Medulla oblongata (tissue), 1 donor: ENCODE results near the gene PCBP3.

ENCODE experiments used
- DNase-seq: peaks from one replicate; pipeline ENCODE4 v3.0.0-alpha.2; 2015; ENCODE audit errors: extremely low spot score

The PCBP3 gene

DNA sequence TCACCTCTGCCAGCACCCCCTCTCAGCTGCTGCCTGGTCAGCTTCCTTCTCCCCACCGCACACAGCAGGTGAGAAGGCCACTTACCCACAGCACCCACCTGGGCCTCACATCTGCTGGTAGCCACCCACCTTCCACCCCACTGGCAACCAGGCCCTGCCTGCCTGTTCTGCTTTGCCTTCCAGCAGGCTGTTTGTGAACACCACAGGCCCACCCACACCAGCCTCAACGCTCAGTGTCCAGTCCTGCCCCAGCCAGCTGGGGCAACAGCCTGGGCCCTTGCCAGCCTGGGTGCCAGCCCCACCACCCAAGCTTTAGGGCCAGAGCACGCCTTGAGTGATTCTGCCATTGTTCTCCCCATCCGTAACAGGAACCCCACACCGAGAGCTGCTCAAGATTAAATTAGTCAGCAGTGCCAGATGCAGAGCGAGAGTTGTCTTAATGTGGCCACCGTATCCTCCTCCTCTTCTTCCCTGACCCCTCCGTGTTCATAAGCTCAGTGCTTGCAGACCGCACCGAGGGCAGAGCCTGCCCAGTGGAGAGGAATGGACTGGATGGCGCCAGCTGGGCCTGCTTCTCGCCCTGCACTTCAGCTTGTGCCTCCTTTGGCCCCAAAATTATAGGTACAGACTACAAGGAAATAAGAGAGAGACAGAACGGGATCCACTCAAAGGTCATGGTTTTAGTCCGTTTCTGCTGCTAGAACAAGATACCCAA, 217.8 kb downstream of the PCBP3 start:
- DNase-seq = no peak

- DNase-seq = no peak
Observed at GRCh38 chr21:45862543-45863207, 219.2 kb downstream of the PCBP3 start.

- DNase-seq = no peak
Observed at GRCh38 chr21:45863267-45863666, 219.7 kb downstream of the PCBP3 start.

GRCh38 chr21:45863751-45864150, 220.2 kb downstream of the PCBP3 start:
- DNase-seq = no peak

DNA sequence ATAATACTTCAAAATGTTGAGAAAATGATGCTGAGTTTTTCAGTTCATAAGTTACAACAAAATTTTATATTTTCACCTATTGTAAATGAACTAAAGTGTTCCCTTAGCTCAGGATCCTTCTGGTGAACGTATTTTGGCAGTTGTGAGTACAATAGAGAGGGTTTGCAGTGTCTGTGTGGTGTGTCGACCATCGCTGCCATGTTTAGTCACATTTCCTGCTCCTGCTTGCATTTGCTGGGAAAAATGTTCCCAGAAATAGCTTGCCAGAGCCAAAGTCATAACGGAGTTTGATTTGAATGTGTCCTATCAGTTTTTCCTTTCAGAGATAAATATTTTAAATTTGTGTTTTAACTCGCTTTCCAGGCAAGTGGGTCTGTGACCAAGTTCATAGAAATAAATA, 220.9 kb downstream of the PCBP3 start:
- DNase-seq = no peak

DNA sequence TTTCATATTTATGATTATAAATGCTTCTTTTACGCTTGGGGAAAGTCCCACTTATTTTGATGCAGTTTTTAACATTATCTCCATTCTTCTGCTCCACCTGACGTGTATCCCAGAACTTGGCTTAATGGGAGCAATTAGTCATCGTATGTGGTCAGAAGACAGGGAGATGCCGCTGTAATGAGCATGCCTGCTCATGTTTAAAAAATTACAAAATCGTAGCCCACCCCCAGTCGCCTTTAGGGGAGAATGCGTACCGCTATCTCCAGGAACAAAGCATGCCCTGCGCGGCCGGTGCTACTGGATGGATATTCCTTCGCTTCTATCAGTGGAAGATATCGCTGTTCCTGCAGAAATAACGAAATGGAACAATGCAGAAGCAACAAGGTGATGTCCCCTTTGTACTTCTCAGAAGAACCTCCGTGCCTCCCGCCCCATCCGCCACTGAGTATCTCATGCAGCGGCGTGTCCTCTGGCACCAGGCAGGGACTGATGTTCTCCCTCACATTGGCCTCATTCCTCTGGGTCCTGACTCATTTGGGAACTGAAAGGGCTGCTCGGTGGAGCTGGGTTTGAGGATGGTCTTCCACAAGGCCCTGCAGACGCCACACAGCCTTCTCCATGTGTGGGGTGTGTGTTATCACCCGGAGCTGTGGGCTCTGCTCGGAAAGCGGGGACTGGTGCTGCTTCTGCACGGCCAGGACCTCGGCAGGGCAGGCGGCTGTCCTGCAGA, 221.7 kb downstream of the PCBP3 start:
- DNase-seq = no peak

DNA sequence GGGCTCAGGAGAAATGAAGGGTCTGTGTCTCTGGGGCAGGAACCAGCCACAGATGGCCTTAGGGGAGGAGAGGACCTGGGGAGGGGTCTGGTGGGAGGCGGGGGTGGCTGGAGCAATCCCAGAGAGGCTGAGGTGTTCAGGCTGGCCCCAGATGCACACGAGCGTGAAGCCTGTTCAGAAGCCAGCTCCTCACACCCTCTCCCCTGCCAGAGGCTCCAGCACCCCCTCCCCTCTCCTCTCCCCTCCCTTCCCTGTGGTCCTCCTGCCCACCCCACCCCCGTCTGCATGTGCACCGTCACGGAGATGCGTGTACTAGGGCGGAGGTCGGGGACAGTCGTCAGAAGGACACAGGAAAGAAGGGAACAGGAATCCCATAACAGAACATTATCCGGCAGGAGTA, 223.0 kb downstream of the PCBP3 start:
- DNase-seq = no peak

DNA sequence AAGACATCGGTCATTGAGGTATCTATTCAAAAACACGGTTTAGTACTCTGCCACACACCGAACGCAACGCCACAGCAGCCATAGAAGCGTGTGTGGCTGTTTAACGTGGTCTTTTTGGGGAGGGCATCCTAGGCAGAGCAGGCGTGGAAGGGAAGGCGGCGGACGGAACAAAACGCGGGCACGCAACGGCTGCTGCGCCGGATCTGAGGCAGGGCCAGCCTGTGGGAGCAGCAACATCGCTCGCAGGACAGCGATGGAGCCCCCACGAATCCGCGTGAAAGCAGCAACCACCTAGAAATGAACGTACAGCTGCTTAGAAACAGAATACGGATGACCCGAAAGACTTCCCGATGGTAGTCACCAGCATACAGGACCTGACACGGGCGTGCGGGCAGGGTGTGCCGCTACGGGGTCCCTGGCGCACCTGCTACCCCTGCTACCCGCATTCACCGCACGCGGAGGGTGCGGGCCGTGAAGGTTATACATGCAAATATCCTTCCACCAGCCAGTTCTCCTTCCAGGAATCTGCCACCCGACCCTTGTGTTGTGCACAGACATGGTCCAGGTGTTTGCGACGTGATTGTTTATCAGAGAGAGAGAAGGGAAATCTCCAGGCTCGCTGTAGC, 223.6 kb downstream of the PCBP3 start:
- DNase-seq = no peak

- no peak for DNase-seq
Observed at GRCh38 chr21:45867671-45868081, 224.2 kb downstream of the PCBP3 start.

GRCh38 chr21:45868086-45868485, 224.6 kb downstream of the PCBP3 start:
- DNase-seq = no peak

DNA sequence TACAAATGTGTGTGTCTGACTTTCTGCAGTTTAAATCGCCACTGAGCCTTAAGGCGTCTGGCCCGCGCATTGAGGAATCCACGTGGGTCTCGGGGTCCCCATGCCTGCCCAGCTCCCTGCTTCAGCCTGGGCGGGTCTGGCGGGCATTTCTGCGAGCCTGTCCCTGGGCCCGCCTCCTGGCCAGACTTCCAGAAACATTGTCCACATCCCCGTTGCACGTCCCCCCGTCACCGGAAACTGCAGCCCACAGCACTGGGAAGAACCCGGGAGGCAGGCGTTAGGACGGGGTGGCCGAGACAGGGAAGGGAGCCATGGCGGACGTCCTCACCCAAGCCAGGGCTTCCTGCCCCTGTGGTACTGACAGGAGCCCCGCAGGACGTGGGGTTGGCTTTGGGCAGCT, 225.0 kb downstream of the PCBP3 start:
- DNase-seq = no peak

DNA sequence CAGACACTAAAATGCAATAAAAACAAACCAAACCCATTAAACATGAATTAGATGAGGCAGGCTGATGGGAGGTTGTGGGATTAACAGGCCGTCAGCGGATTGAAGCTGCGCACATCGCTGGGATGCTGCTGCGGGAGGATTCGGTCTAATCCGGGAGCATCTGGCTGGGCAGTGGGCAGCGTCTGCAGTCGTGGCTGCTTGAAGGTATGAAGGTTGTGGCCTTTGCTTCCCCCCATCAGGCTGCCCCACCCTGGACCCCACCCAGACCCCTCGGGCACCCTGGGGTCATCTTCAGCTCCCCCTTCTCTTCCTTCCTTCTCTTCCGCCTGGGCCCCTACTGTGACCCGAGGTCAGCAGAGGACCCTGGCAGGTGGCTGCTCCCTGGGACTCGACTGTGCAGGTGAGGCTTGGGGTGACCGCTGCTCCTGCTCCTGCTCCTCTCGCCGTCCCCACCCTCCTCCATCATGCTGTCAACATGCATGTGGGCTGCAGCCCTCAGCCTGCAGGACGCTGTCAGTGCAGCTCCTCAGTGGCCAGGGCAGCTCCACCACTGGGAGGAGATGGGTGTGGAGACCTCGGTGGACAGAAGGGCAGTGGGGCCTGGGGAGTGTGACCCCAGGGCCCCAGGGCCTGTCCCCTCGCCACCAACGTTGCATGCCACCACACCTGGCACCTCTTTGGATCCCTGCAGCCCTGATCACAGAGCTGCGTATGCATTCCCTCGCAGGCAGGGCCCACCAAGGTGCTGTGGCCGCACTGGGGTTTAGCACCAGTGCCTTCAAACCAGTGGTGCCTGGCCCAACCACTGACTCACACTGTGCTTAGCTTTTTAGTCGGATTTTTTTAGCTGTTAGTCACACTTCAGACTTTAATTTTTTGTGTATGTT, 225.8 kb downstream of the PCBP3 start:
- DNase-seq = no peak

DNA sequence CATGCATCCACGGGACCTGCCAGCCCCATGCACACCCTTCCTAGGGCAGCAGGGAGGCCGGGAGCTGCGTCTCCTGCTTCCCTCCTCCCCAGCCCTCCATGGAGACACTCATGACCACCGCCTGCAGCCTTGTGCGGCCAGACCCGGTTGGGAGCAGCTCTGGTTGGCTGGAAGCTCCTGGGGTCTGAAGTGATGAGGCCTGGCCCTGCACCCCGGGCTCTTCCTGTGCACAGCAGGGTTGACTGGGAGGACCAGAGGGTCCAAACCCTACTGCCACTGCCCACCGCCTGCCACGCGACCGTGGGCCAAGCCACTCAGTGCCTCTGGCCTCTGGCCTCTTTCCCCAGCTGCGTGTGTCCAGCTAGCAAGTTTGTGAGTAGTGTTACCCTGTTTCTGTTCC, 226.9 kb downstream of the PCBP3 start:
- DNase-seq = no peak

DNA sequence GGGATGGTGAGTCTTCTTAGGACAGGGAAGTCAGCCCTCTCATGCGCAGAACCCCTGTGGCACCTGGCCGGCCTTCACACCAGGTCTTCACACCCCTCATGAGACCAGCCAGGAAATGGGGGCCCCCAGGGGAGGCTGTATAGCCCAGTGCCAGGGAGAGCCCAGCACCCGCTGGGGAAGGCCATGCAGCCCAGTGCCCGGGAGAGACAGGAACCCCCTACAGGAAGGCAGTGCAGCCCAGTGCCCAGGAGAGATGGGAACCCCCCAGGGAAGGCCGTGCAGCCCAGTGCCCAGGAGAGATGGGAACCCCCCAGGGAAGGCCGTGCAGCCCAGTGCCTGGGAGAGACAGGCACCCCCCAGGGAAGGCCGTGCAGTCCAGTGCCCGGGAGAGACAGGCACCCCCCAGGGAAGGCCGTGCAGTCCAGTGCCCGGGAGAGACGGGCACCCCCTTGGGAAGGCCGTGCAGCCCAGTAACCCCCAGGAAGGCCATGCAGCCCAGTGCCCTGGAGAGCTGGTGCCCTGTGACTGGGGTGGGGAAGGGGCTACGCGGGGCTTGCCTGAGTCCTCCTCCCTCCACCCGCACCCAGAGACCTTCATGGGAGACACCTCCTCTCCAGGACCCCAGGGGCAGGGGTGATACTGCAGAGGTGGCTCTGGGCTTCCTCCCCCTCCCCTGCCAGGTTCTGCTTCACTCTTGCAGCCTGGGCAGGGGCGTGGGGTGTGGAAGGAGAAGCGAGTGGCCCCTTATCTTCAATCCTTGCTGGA, 227.5 kb downstream of the PCBP3 start:
- DNase-seq = no peak

GRCh38 chr21:45871616-45872236, 228.2 kb downstream of the PCBP3 start:
- no peak for DNase-seq

- DNase-seq = no peak
Observed at GRCh38 chr21:45872471-45872870, 228.9 kb downstream of the PCBP3 start.

DNA sequence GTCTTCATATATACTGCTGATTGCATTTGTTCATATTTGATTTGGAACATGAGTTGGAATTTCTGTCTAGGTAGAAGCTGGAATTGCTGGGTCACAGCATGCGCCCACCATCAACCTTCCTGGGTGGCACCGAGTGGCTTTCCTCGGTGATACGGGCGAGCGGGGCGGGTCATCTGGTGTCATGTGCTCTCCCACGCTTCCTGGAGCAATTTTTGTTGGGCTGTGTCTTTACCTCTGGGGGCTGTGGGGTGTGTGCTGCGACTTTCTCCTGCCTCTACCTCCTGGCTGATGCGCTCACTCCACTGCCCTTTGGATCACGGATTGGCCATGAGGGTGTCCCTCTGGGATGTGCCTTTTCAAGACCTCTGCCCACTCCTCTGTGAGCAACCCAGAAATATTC, 229.4 kb downstream of the PCBP3 start:
- DNase-seq = no peak

- DNase-seq = no peak
Observed at GRCh38 chr21:45873418-45873817, 229.9 kb downstream of the PCBP3 start.

DNA sequence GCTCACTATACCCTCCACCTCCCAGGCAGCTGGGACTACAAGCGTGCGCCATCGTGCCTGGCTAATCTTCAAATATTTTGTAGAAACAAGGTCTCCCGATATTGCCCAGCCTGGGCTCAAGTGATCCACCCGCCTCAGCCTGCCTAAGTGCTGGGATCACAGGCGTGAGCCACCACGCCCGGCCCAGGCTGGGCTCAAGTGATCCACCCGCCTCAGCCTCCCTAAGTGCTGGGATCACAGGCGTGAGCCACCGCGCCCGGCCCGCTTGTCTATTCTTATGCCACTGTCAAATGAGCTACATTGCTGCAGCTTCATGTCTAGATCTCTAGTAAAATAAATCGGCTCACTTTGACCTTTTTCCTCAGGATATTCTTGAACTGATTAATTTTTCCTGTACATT, 230.3 kb downstream of the PCBP3 start:
- no peak for DNase-seq

DNA sequence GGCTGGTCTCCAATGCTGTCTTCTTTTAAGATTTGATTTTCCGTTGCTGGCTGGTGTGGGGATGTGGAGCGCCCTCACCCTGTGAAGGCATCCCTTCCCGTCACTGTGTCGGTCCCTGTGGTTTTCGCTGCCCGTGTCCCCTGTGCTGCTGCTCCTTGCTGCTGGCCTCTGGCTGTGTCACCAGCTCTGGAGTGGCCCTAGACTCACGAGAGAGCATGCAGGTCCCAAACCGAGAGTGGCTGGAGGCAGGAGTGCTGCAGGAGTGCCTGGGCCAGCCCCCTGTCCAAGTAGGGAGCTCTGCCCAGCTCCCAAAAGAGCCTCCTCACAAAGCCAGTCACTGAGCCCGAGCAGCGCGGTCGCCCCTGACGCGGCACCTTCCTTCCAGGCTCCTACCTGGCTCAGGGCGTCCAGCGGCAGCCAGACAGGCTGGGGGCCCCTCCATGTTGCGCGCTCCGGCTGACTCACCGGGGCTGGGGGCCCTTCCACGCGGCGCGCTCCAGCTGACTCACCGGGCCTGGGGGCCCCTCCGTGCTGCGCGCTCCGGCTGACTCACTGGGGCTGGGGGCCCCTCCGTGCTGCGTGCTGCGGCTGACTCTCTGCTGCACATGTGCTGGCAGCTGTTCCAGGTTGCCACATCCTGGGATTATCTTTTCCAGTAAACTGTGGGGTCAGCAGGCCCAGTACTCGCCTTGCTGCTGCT, 231.3 kb downstream of the PCBP3 start:
- no peak for DNase-seq
